Stimulated activated CD4-positive, alpha-beta T cell treated with anti-CD3 and anti-CD28 coated beads, Interleukin-12 subunit alpha, Interleukin-12 subunit beta, amount 100 ng/mL, for 24 hours (primary cell): Measurements from ENCODE around the gene B4GALNT1.
"Not testable (repeated sequence)": the region's sequence is repeated elsewhere in the genome, so short reads cannot be mapped to it uniquely, and the experiment has no call there.

Experiments used
- DNase-seq, 2 experiments: peaks; one replicate each; pipeline ENCODE4 v3.0.0-alpha.2; 2020; ENCODE audit warnings: low read depth in 2 of 2

B4GALNT1 gene

GRCh38 chr12:57620936-57621496 lies 12.0 kb downstream of the B4GALNT1 start:
- no peak for DNase-seq

DNA sequence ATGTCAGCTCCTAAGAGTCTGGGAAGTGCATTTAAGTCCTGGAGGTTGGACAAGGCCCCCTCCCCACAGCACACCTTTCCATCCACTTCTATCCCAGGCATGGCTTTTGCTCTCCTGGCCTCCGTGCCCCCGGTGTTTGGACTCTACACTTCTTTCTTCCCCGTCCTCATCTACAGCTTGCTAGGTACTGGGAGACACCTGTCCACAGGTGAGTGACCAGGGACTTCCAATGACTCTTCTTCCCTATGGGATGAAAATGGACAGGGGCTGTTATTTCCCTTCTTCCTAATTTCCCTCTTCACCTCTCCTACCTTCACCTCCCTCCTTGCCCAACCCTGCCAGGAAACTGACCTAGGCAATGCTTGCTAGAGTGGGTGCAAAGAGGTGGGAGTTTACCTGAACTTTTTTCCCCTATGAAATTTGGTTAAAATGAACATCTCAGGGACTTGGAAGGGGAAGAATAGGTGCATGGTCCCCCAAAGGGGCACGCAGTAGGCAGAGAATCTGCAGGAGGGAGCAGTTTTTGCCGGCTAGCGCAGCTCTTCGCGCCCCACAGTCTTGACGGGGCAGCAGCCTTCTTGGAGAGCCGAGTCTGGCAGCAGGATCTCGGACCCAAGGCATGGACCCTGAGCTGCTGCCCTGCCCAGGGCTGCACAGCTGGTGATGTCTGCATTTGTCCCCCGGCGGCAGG lies 12.6 kb downstream of the B4GALNT1 start:
- DNase-seq: no peak

- no peak for DNase-seq
Measured at GRCh38 chr12:57619434-57620244, 13.4 kb downstream of the B4GALNT1 start.

- no peak for DNase-seq
Measured at GRCh38 chr12:57618966-57619433, 14.0 kb downstream of the B4GALNT1 start.

- DNase-seq: not testable (repeated sequence)
Measured at GRCh38 chr12:57618431-57618830, 14.6 kb downstream of the B4GALNT1 start.

DNA sequence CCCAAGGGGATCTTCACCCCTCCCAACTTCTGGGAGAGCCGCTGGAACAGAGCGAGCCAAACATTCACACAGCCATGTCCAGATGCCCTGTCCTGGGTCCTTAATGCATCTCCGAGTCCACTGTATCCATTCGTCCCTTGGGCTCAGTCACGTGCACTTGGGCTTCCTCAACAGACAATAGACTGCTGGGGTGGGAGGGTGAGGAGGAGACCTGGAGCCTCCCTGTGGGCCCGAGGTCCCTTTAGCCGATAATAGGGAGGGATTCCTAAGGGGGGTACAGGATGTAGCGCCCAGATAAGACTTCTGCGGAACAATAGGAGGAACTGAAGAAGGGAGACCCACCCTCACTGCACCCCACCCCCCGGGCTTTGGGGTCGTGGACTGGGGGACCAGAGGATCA lies 15.1 kb downstream of the B4GALNT1 start:
- no peak for DNase-seq

DNA sequence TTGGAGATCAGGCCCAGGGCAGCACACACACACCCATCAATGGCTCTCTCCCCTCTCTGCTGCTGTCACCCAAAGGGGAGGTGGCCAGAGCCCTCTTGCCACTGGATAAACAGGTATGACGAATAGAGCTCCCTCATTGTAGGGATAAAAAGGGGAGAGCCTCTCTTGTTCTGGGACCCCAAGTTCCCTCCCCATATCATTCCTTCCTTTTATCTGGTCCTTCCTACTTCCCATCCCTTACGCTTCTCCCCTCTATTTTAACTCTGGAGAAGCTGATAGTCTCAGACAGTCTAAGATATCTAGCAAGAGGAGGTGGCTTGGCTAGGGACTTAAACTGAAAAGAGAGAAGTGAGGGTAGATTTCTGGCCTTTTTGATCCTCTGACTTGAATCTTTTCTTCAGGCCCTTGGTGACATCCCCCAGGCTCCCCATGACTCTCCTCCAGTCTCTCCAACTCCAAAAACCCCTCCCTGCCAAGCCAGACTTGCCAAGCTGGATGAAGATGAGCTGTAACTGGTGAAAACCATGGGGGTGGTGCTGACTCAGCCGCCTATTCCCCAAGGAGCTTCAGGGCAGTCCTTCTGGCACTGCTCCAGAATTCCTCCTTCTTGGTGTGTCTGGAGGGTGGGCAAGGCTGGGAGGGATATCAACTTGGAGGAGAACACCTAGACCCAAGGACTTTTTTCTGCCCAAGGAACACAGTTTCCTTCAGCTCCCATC lies 16.5 kb downstream of the B4GALNT1 start:
- no peak for DNase-seq

- no peak for DNase-seq
Measured at GRCh38 chr12:57615637-57616036, 17.4 kb downstream of the B4GALNT1 start.

- no peak for DNase-seq
Measured at GRCh38 chr12:57614948-57615500, 18.0 kb downstream of the B4GALNT1 start.

- no peak for DNase-seq
Measured at GRCh38 chr12:57614178-57614947, 18.6 kb downstream of the B4GALNT1 start.

DNA sequence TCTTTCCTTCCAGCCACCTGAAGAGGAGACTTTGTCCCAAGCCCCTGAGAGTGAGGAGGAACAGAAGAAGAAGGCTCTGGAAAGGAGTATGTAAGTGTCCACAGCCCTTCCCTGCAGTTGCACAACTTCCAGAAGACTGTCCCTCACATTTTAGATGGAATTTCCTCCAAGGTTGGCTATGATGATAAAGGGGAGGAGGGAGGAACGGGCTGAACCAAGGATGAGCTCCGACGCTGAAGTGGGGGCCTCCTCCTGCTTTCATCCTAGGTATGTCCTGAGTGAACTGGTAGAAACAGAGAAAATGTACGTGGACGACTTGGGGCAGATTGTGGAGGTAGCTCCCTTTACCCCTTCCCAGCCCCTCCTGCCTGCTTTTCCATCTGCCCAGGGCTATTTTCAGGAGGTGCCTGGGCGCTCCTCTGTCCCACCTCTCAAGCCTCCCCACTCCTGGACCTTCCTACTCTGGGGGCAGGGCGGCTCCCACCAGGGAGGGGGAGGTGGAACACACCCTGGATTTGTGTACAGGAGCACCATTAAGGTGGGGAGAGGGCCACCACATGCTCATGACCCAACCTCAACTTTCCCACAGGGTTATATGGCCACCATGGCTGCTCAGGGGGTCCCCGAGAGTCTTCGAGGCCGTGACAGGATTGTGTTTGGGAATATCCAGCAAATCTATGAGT lies 19.4 kb downstream of the B4GALNT1 start:
- DNase-seq: no peak

- DNase-seq: no peak
Measured at GRCh38 chr12:57612711-57613426, 20.1 kb downstream of the B4GALNT1 start.

DNA sequence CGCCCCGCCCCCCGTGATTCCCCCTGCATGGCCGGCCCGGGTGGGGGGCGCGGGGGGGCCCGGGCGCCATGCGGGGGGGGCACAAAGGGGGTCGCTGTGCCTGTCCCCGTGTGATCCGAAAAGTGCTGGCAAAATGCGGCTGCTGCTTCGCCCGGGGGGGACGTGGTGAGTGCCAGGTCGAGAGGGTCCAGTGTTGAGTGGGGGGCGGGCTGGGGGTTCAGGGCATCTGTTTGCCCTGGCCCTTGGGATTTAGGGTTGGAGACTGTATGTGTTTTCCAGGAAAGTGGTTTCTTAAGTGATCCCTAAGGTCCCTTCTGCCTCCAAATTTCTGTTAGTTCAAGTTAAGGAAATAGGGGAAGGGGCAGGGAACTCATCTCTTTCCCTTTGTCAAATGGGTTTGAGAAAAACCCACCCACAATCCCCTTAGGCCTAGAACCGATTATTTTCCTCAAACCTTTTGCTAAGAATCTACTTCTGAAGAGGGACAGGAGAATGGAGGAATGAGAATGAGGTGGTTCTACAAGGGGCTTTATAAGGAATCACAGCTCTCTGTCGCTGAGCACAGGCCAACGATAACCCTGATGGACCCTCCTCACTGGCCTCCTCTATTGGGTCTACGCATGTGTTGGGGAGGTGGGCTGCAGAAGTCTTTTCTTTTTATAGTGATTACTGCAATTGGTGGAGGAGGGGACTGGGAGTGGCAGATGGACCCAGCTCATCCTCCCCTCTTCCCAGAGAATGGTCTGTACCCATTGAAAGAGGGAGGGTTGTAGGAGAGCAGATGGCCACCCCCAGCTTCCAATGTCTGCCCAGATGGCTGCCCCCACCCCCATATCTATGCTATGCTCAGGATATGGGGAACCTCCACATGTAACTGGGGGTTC lies 20.9 kb downstream of the B4GALNT1 start:
- no peak for DNase-seq

- no peak for DNase-seq
Measured at GRCh38 chr12:57611108-57611826, 21.7 kb downstream of the B4GALNT1 start, which contains the start of gene ARHGEF25. Gene ARHGEF25, plus strand, starts transcription at chr12:57611435. Its CDS starts 460 bp downstream, at chr12:57611895.

DNA sequence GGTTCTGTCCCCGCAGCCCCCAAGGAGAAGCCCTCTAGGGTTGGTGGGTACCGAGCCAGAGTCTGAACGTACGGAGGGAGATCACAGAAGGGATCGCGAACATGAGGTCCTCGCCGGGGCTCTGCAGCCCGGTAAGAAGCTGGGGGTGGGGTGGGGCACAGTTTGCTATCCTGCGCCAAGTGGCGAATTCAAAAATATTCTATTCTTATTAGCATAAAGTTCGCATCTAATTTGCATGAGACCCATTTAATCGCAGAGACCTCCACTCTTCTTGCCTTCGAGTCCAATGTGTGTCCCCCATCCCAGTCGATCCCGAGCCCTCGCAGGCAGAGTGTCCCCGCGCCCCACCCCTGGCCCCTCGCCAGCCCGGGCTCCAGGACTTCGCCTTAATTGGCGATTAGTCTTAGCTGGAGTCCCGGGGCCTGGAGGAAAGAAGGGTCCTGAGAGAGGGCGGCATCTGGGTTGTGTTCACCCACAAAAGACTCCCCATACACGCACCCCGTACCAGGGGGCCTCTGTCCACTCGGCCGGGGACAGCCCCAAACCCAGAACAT lies 22.4 kb downstream of the B4GALNT1 start:
- no peak for DNase-seq

GRCh38 chr12:57609781-57610553 lies 23.0 kb downstream of the B4GALNT1 start:
- DNase-seq: no peak
